Measurements from ENCODE around the gene PTPRM.

DNA sequence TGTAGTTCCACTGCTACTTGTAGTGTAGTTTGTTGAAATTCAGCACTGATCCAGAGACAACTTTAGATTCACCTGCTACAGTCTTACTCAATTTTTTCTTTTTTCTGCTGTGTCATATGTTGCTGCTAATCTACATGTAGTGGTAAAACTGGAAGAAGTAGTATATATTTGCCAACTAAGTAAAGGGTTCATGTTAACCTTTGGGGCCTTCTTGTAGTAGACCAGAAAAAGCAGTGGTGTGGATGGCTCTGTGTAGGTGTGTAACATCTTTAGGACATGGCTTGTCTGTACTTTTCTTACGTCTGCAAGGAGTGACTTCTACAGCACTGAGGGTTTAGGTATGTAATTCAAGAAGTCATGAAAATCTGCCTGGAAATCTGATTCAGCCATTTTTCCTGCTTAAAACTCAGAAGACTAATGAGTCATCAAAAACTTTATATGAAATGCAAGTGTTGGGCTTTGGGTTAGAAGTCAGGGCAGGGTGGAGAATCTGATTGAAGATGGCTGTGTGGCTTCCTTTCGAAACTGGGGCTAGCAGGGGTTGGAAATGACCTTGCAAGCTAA, 8.4 kb downstream of the PTPRM start:
- TF ChIP-seq CTCF (IDR thresholded peaks at IDR 0.05; ENCODE audit: insufficient read depth, low read length, poor library complexity, severe bottlenecking): no peak
- no peak for TF ChIP-seq EZH2phosphoT487 (conservative IDR thresholded peaks at IDR 0.05; ENCODE audit: low read length)

All from SU-DHL-6 (cell line).